SK-N-SH (cell line): Measurements from ENCODE around the gene EGFLAM. TPM values are rescaled to one million over a fixed set of nuclear protein-coding genes. Genes with fewer than 3 reads are reported as not detected.

ENCODE experiments used
- CTCF ChIA-PET: fragments of 300-600, 350-600 bp; formaldehyde crosslinking; extraction: SDS; loops from one replicate; lab custom pipeline; 2021; lab: Yijun Ruan, JAX
- POLR2A ChIA-PET: fragments of 350-600 bp; sonication (Branson Sonifier 250); formaldehyde crosslinking; extraction: SDS; loops from one replicate; lab custom pipeline; 2020; ENCODE audit warnings: antibody characterized with exemption, inconsistent platforms; lab: Yijun Ruan, JAX
- DNase-seq: peaks from one replicate; pipeline ENCODE4 v3.0.0; 2012
- H2AFZ ChIP-seq: fragments of 200-600 bp; sonication (generic); 2 replicates; pipeline ENCODE4 v1.8.1; 2016; ENCODE audit warnings: antibody characterized with exemption, mild to moderate bottlenecking, low read depth
- H3F3A ChIP-seq: fragments of 200-600 bp; sonication (generic); replicated peaks from 2 replicates; pipeline ENCODE3; 2016; ENCODE audit warnings: antibody characterized with exemption, mild to moderate bottlenecking; ENCODE audit not compliant: insufficient read depth
- H3K27ac ChIP-seq, 2 experiments: fragments of 200-500 bp in 1 of 2; fragments of 200-600 bp in 1 of 2; sonication (Bioruptor generic) in 1 of 2; sonication (generic), shearing (Covaris generic) in 1 of 2; 2 replicates each; pipeline versions ENCODE4 v1.5.1 to v1.6.1; 2014 to 2016; ENCODE audit warnings: low read depth in 2 of 2, inconsistent platforms in 1 of 2, low read length in 1 of 2, mild to moderate bottlenecking in 1 of 2, mixed read lengths in 1 of 2
- H3K27me3 ChIP-seq: fragments of 200-600 bp; sonication (generic), shearing (Covaris generic); 2 replicates; pipeline ENCODE4 v1.6.1; 2016; ENCODE audit warnings: mixed run types; ENCODE audit not compliant: insufficient read depth
- H3K36me3 ChIP-seq, 2 experiments: fragments of 200-500 bp in 1 of 2; fragments of 200-600 bp in 1 of 2; sonication (Bioruptor generic) in 1 of 2; sonication (generic) in 1 of 2; replicated peaks in 1 of 2; 2 replicates each; pipeline versions ENCODE3 to v1.5.1; 2014 to 2016; ENCODE audit warnings: low read length in 1 of 2, mild to moderate bottlenecking in 1 of 2; ENCODE audit not compliant: insufficient read depth in 2 of 2, control insufficient read depth in 1 of 2
- H3K4me1 ChIP-seq, 2 experiments: fragments of 200-500 bp in 1 of 2; fragments of 200-600 bp in 1 of 2; sonication (Bioruptor generic) in 1 of 2; sonication (generic), shearing (Covaris generic) in 1 of 2; 2 replicates each; pipeline versions ENCODE4 v1.5.1 to v1.6.1; 2014 to 2016; ENCODE audit warnings: low read depth in 1 of 2, low read length in 1 of 2, mixed run types in 1 of 2; ENCODE audit not compliant: insufficient read depth in 2 of 2, control insufficient read depth in 1 of 2
- H3K4me2 ChIP-seq: fragments of 200-600 bp; sonication (generic), shearing (Covaris generic); 2 replicates; pipeline ENCODE4 v1.6.1; 2017; ENCODE audit warnings: mixed run types
- H3K4me3 ChIP-seq, 2 experiments: fragments of 200-500 bp in 1 of 2; fragments of 200-600 bp in 1 of 2; sonication (Bioruptor generic) in 1 of 2; sonication (generic), shearing (Covaris generic) in 1 of 2; 2 replicates each; pipeline versions ENCODE4 v1.5.1 to v1.8.1; 2014 to 2016; ENCODE audit warnings: low read depth in 2 of 2, inconsistent platforms in 1 of 2, low read length in 1 of 2, mild to moderate bottlenecking in 1 of 2, mixed read lengths in 1 of 2, moderate library complexity in 1 of 2
- H3K79me2 ChIP-seq: fragments of 200-600 bp; sonication (generic); 2 replicates; pipeline ENCODE4 v1.8.1; 2017; ENCODE audit warnings: mild to moderate bottlenecking; ENCODE audit not compliant: insufficient read depth
- H3K9ac ChIP-seq: fragments of 200-600 bp; sonication (generic); 2 replicates; pipeline ENCODE4 v1.6.1; 2017; ENCODE audit warnings: mixed run types
- H3K9me2 ChIP-seq: fragments of 200-600 bp; sonication (generic); 2 replicates; pipeline ENCODE4 v1.6.1; 2017; ENCODE audit warnings: mixed run types
- H3K9me3 ChIP-seq: fragments of 200-600 bp; sonication (generic); 2 replicates; pipeline ENCODE4 v1.6.1; 2017; ENCODE audit warnings: mixed run types, mild to moderate bottlenecking, moderate library complexity
- H4K20me1 ChIP-seq: fragments of 200-600 bp; sonication (generic); 2 replicates; pipeline ENCODE4 v1.6.1; 2017; ENCODE audit warnings: mild to moderate bottlenecking, mixed run types; ENCODE audit not compliant: insufficient read depth
- EZH2phosphoT487 ChIP-seq: fragments of 200-600 bp; sonication (generic); IDR thresholded peaks from 2 replicates; pipeline ENCODE4 v1.6.1; 2017; ENCODE audit warnings: low read depth, mixed run types, mild to moderate bottlenecking, antibody characterized with exemption, moderate library complexity, borderline replicate concordance
- FOXM1 ChIP-seq: IDR thresholded peaks from 2 replicates; pipeline ENCODE4 v1.4.0; 2012; ENCODE audit warnings: low read depth, mild to moderate bottlenecking
- GATA2 ChIP-seq: sonication (generic); formaldehyde crosslinking; IDR thresholded peaks from 2 replicates; pipeline ENCODE4 v1.5.0; 2020; ENCODE audit warnings: mild to moderate bottlenecking, missing genetic modification reagents
- MEF2A ChIP-seq: IDR thresholded peaks from 2 replicates; pipeline ENCODE4 v1.4.0; 2012; ENCODE audit warnings: low read depth, borderline replicate concordance
- NFIC ChIP-seq: IDR thresholded peaks from 2 replicates; pipeline ENCODE4 v1.4.0; 2012; ENCODE audit warnings: borderline replicate concordance
- PBX3 ChIP-seq: IDR thresholded peaks from 2 replicates; pipeline ENCODE4; 2012
- POLR2AphosphoS5 ChIP-seq: IDR thresholded peaks from 2 replicates; pipeline ENCODE4 v1.6.1; 2012; ENCODE audit warnings: low read depth, low read length
- RCOR1 ChIP-seq: fragments of 150-350 bp; IDR thresholded peaks from 2 replicates; pipeline ENCODE4 v1.6.1; 2017; ENCODE audit warnings: antibody characterized with exemption, low read length
- RFX5 ChIP-seq: IDR thresholded peaks from 2 replicates; pipeline ENCODE4 v1.6.1; 2012; ENCODE audit warnings: mild to moderate bottlenecking, improper control_type of control experiment, low read length
- RXRA ChIP-seq: IDR thresholded peaks from 2 replicates; pipeline ENCODE4 v1.4.0; 2012; ENCODE audit warnings: low read depth, mild to moderate bottlenecking, borderline replicate concordance
- SIN3A ChIP-seq: IDR thresholded peaks from 2 replicates; pipeline ENCODE4 v1.6.1; 2012; ENCODE audit warnings: low read depth, mild to moderate bottlenecking, low read length, moderate library complexity, borderline replicate concordance
- TCF12 ChIP-seq: IDR thresholded peaks from 2 replicates; pipeline ENCODE4 v1.4.0; 2012
- TEAD4 ChIP-seq: IDR thresholded peaks from 2 replicates; pipeline ENCODE4 v1.4.0; 2012; ENCODE audit warnings: mild to moderate bottlenecking, borderline replicate concordance; ENCODE audit not compliant: insufficient read depth
- USF2 ChIP-seq: fragments of 150-350 bp; IDR thresholded peaks from 2 replicates; pipeline ENCODE4 v1.6.1; 2017; ENCODE audit warnings: antibody characterized with exemption, low read length, low read depth, borderline replicate concordance
- WGBS: methylation state at CpG from one replicate; pipeline ENCODE4 v1.1.6; 2017; ENCODE audit warnings: low lambda C conversion rate; 5-methylcytosine and 5-hydroxymethylcytosine counted together
- polyA plus RNA-seq, 3 experiments: library from polyadenylated mRNA; depleted of rRNA; stranded (reverse); fragments of >200 nt; gene quantifications; 2 replicates each; pipeline ENCODE4 v1.2.3, GENCODE V29; 2012

Gene EGFLAM
- polyA plus RNA-seq, 1 of the 3 experiments (the other 2 are of a cell fraction): 0.05 TPM

- Histone ChIP-seq H3K4me1 (peaks cover 0 to 9% of the 10 kb centered on the region in 2 experiments; a peak in 2 of 4 replicates), H3K9me3 (no peaks in the 10 kb centered on the region), H3K27me3 (no peaks in the 10 kb centered on the region), H3K4me2 (no peak overlapping the region), H3F3A (no peaks in the 10 kb centered on the region), H3K4me3 (no peak overlapping the region), H3K9me2 (no peaks in the 10 kb centered on the region), H3K36me3 (no peaks in the 10 kb centered on the region), H4K20me1 (no peaks in the 10 kb centered on the region), H2AFZ (no peak overlapping the region), H3K79me2 (no peaks in the 10 kb centered on the region), H3K27ac (no peak overlapping the region), H3K9ac (no peak overlapping the region)
- 31% methylated on average over 5 of the region's 5 CpGs for WGBS
- ChIA-PET CTCF (interaction anchor here (1.0 kb wide), 1 partner anchor 21 kb away, joined by 3 read pairs; no protein-coding TSS in a partner anchor), POLR2A (no interaction called here)
- DNase-seq: no peak
- TF ChIP-seq EZH2phosphoT487: no peak
- TF ChIP-seq RCOR1: no peak
- no peak for TF ChIP-seq RFX5
Measured at GRCh38 chr5:38341056-38341455, 82.7 kb downstream of the EGFLAM start.

GRCh38 chr5:38341641-38342040, 83.3 kb downstream of the EGFLAM start:
- CTCF ChIA-PET: interaction anchor here (1.0 to 1.5 kb wide), 4 partner anchors 22 to 100 kb away, joined by 3 to 6 read pairs (median 4); no protein-coding TSS in a partner anchor
- no peaks in the 10 kb centered on the region for H3K9me2 ChIP-seq
- H3K4me1 ChIP-seq: peaks cover 0 to 9% of the 10 kb centered on the region in 2 experiments; a peak in 2 of 4 replicates
- no peaks in the 10 kb centered on the region for H3K9me3 ChIP-seq
- 23% methylated on average over 3 of the region's 3 CpGs for WGBS
- DNase-seq: no peak
- no peaks in the 10 kb centered on the region for H3K36me3 ChIP-seq
- no peak overlapping the region for H3K4me3 ChIP-seq
- no peak overlapping the region for H3K27ac ChIP-seq
- no peak overlapping the region for H3K4me2 ChIP-seq
- no peaks in the 10 kb centered on the region for H4K20me1 ChIP-seq
- no peaks in the 10 kb centered on the region for H3K27me3 ChIP-seq
- H3F3A ChIP-seq: no peaks in the 10 kb centered on the region
- POLR2A ChIA-PET: no interaction called here
- TF ChIP-seq GATA2: no peak
- no peak for TF ChIP-seq TEAD4
- TF ChIP-seq SIN3A: no peak
- TF ChIP-seq PBX3: no peak
- no peak for TF ChIP-seq POLR2AphosphoS5
- TF ChIP-seq TCF12: no peak
- TF ChIP-seq EZH2phosphoT487: no peak
- TF ChIP-seq NFIC: no peak
- no peak for TF ChIP-seq USF2
- no peak for TF ChIP-seq RXRA
- no peak for TF ChIP-seq MEF2A
- TF ChIP-seq RCOR1: no peak
- TF ChIP-seq FOXM1: no peak
- no peak overlapping the region for H2AFZ ChIP-seq
- no peak overlapping the region for H3K9ac ChIP-seq
- H3K79me2 ChIP-seq: no peaks in the 10 kb centered on the region
